GM18505 (cell line): ENCODE measurements around the gene SCN8A.
A peak's percentile ranks its signal among the peaks of the same experiment; 100 is the strongest.
"Not testable (repeated sequence)": the region's sequence is repeated elsewhere in the genome, so short reads cannot be mapped to it uniquely, and the experiment has no call there.

Source experiments
- ATAC-seq: cut with Tn5 transposase; IDR thresholded peaks from one replicate; pipeline ENCODE4 v1.9.1; 2021; ENCODE audit not compliant: unreplicated experiment
- POLR2A ChIP-seq: IDR thresholded peaks from 4 replicates; pipeline ENCODE4 v1.6.1; 2011; ENCODE audit warnings: borderline replicate concordance; ENCODE audit not compliant: insufficient read depth, insufficient read length; ENCODE audit errors: extremely low read depth

SCN8A gene

DNA sequence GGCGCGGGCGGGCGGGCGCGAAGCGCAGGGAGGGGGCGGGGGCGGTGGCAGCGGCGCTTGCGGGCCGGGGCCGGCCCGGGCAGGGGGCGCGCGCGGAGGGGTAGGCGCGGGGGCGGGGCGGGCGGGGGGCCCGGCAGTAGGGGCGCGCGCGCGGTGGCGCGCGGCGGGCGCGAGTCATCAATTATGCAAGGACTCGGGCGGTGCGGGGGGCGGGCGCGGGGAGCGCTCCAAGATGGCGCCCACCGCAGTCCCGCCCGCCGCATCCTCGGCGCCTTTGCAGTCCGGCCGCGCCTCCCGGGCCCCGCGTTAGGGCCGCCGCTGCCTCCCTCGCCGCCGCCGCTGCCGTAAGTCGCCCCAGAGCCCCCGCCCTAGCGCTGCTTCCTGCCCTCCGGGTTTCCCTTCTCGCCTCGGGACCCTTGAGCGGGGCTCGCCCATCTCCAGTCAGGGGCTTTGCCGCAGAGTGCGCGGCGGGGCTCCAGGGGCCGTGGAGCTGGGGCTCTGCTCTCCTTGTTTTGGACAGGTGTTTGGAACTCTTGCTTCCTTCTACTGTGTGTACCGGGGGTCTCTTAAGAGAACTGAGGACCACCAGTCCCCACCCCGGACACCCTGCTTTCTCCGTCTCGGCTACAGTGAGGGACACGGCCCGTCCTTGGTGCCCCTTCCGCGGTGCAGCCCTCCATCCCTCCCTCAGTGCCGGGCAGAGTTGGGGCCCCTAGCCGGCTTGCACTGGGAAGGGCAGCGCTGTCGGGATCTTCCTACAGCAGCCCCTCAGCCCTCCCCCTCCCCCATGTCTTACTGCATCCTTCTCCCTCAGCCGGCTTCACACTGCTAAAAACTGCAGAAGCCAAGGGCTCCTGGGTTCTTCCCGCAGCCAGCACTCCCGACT, at the start of gene SCN8A:
Gene SCN8A (plus strand): TSS at position 218 of the 886 bp plus-strand sequence. CDS start 71,585 bp downstream, outside the sequence.
- TF ChIP-seq POLR2A, result no peak

DNA sequence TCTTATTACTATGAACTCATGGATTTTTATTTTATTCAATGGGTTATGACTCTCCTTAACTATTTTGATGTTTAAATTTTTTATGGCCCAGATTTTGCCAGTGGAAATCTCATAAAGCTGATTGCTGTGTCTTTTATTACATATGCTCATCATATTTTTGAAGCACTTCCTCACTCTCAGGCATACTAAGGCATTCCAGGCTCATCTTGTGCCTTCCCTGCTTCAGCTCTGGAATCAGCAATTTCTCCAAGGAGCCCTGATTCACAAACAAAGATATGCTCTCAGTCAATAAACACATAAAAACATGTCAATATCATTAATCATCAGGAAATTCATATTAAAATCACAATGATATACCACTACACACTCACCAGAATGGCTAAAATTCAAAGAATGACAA, 44.9 kb upstream of the SCN8A start:
- TF ChIP-seq POLR2A, result no peak
- ATAC-seq, result no peak

More for the DNA sequence above, at the start of gene SCN8A:
- ATAC-seq, result peak; percentile 43

DNA sequence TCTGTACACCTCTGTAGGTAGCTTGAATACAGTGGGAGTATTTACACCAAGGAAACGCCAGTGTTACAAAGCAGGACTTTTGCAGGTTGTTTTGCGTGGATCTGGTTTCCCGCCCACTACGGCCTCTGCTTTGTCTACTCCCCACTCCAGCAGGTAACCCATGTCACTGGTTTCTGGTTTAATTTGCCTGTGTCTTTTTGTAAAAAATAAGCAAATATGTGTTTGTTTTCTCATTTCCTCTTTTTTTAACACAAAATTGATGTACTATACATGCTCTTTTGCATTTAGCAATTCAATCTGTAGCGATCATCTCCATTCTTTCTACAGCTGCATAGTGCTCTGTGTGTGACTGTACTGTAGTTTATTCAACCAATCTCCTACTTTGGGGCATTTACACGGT, 43.4 kb upstream of the SCN8A start:
- TF ChIP-seq POLR2A, result no peak
- no peak for ATAC-seq

DNA sequence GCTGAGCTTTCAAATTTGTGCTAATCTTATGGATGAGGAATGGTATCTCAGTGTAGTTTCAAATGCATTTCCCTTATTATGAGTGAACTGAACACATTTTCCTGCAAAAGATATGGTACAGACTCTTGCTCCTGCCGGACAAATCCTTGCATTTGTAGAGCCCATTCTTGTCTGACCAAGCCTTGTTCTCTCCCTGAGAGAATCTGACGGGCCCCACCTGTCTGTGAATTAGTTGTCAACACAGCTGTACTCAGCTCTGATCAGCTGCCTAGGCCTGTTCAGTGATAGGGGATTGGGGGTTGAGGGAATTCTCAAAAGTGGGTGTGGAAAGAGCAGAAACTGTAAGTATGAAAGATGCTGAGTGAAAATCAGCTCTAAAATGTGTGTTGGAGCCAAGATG, 42.8 kb upstream of the SCN8A start:
- TF ChIP-seq POLR2A, result no peak
- no peak for ATAC-seq

DNA sequence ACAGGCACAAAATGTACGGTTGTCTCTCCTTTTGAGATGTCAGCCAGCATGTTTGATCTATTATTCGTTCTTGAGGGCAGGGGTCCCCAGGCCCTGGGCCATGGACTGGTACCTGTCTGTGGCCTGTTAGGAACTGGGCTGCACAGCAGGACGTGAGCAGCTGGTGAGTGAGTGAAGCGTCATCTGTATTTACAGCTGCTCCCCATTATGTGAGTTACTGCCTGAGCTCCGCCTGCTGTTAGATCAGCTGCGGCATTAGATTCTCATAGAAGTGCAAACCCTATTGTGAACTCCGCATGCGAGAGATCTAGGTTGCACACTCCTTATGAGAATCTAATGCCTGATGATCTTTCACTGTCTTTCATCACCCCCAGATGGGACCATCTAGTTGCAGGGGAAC, 41.4 kb upstream of the SCN8A start:
- no peak for ATAC-seq
- TF ChIP-seq POLR2A, result no peak

DNA sequence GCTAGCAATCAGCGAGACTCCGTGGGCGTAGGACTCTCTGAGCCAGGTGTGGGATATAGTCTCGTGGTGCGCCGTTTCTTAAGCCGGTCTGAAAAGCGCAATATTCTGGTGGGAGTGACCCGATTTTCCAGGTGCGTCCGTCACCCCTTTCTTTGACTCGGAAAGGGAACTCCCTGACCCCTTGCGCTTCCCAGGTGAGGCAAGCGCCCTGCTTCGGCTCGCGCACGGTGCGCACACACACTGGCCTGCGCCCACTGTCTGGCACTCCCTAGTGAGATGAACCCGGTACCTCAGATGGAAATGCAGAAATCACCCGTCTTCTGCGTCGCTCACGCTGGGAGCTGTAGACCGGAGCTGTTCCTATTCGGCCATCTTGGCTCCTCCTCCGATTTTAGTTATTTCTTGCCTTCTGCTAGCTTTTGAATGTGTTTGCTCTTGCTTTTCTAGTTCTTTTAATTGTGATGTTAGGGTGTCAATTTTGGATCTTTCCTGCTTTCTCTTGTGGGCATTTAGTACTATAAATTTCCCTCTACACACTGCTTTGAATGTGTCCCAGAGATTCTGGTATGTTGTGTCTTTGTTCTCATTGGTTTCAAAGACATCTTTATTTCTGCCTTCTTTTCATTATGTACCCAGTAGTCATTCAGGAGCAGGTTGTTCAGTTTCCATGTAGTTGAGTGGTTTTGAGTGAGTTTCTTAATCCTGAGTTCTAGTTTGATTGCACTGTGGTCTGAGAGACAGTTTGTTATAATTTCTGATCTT, 22.6 kb upstream of the SCN8A start:
- ATAC-seq, result not testable (repeated sequence)

DNA sequence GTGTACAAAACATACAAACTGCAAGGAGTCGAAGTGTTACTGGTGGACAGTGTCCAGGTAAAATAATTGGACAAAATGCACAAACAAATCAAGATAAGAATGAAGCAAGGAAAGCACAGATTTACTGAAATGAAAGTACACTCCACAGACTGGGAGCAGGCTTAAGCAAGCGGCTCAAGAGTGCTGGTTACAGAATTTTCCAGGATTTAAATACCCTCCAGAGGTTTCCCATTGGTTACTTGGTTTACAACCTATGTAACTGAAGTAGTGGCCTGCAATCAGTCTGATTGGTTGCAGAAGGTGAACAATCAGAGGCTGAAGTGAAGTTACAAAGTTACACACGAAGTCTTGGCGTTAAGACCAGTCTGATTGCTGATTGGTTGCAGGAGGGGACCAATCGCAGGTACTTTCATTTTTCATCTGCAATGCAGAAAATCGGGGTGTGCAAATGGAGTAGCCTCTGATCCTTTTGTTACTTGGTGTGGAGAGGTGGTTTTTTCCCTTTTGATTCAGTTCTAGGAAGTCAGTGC, 11.6 kb upstream of the SCN8A start:
- no peak for ATAC-seq
- TF ChIP-seq POLR2A, result no peak

DNA sequence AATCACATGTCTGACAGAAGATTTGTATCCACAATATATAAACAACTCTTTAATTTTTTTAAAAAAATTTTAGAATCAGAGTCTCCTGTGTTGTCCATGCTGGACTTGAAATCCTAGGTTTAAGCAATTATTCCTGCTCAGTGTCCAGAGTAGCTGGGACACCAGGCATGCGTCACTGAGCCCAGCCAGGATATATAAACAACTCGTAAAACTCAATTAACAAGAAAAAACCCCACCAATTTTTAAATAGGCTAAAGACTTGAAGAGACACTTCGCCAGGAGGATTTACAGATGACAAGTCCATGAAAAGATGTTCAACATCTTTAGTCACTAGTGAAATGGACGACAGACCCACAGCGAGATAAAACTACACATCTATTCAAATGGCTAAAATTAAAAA, 2.0 kb upstream of the SCN8A start:
- ATAC-seq, result no peak
- TF ChIP-seq POLR2A, result no peak

DNA sequence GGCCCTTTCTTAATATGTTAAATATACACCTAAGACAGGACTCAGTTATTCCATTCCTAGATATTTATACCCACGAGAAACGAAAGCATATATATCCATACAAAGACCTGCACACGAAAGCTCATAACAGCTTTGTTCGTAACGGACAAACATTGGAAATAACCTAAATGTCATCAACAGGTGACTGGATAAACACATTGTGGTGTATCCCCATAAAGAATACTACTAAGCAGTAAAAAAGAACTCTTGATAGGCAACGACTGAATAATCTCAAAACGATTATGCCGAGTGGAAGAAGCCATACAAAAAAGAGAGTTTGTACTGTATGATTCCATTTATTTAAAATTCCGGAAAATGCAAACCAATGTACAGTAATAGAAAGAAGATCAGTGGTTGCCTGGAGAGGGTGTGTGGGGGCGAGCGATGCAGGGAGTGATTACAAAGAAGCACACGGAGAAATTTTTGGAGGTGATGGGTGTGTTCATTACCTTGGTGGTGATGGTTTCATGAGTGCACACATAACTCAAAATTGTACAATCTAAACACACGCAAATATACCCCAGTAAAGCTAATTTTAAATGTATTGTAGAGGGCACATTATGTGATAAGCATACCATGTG, 1.4 kb upstream of the SCN8A start:
- no peak for ATAC-seq

DNA sequence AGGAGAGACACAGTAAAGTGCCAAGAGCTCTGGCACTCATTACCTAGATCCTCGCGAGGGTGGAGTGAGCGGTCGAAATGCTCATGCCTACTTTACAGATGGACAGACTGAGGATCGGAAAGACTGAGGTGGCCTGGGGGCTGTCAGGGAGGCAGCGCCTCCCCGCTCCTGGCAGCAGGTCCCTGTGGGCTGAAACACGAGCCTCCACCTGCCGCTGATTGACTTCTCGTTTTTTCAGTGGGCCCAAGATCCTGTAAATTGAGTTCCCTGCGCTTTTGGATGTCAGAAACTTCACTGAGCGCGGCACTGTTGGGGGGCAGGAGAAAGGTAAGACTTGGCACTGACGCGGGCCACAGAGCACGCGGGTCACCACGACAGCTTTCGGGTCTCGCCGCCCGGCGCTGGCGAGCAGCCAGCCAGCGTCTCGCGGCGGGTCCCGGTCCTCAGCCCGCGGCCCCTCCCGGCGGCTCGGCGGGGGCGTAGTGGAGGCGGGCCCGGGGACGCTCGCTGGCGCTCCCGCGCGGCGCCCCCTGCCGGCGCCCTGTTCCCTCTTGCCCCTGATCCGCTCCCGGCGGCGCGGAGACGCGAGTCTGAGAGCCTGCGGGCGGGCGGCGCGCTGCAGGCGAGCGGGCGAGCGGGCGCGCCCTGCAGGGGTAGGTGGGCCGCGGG, 552 bp upstream of the SCN8A start:
- ATAC-seq, result peak; percentile 86
- no peak for TF ChIP-seq POLR2A

More for the DNA sequence above, 1.4 kb upstream of the SCN8A start:
- no peak for TF ChIP-seq POLR2A

DNA sequence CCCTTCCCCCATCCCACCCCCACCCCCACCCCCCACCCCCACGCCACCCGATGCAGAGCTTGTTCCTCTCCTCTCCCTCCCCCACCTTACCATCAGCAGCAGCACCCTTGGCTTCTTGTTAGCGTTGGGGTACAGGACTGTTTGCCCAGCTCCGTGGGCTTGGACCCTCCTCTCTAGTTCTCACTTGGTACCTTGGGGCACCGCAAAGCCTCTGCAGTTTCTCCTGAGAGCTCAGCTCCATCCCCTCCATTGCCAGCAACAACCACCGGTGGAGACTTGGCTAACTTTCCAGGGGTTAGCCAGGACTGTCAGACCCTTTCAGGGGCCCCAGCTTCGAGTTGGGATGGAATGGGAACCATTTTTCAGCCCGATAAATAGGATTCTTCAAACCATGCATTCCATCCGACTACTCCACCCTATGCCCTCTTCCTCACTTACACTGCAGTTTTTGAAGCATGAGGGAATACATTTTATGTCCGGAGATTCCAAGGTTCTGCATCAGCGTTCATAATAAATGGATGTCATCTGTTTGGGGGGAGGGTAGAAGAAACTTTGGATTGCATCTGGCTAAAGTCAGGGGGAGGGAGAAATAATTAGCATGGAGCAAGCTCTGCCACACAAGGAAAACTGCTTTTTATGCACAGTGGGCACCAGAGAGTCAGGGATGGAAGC, 1.1 kb downstream of the SCN8A start:
- ATAC-seq, result no peak
- no peak for TF ChIP-seq POLR2A

DNA sequence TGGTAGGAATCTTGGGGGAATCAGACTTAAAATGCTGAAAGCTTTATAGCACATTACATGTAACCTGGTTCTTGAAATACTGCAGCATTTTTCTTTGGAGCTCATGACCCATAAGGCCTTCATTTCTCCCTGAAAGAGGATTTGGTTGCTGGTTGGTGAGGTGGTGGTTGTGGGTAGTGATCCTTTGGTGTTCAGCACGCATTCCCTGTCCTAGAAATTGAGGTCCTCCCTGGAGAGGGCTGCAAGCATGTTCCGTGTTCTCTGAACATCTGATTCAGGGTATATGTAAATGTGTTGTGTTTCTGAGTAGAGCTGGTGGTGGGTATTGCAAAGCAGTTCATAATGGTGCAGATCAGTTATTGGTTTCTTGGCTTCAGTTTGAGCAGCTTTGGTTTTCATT, 2.0 kb downstream of the SCN8A start:
- ATAC-seq, result no peak
- TF ChIP-seq POLR2A, result no peak
